Measurements from ENCODE around the gene RER1.

The RER1 gene, protein sequence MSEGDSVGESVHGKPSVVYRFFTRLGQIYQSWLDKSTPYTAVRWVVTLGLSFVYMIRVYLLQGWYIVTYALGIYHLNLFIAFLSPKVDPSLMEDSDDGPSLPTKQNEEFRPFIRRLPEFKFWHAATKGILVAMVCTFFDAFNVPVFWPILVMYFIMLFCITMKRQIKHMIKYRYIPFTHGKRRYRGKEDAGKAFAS

GRCh38 chr1:2391041-2391930 lies at the start of gene RER1, which contains the start of gene MORN1:
Gene RER1 (plus strand): TSS chr1:2391841. CDS start chr1:2395791, 3,950 bp downstream.
Gene MORN1 (minus strand): TSS chr1:2391554. CDS start chr1:2391533, 21 bp downstream.
- peak; percentile 99 for DNase-seq

- no peak for DNase-seq
Observed at GRCh38 chr1:2342384-2343022, 49.1 kb upstream of the RER1 start.

DNA sequence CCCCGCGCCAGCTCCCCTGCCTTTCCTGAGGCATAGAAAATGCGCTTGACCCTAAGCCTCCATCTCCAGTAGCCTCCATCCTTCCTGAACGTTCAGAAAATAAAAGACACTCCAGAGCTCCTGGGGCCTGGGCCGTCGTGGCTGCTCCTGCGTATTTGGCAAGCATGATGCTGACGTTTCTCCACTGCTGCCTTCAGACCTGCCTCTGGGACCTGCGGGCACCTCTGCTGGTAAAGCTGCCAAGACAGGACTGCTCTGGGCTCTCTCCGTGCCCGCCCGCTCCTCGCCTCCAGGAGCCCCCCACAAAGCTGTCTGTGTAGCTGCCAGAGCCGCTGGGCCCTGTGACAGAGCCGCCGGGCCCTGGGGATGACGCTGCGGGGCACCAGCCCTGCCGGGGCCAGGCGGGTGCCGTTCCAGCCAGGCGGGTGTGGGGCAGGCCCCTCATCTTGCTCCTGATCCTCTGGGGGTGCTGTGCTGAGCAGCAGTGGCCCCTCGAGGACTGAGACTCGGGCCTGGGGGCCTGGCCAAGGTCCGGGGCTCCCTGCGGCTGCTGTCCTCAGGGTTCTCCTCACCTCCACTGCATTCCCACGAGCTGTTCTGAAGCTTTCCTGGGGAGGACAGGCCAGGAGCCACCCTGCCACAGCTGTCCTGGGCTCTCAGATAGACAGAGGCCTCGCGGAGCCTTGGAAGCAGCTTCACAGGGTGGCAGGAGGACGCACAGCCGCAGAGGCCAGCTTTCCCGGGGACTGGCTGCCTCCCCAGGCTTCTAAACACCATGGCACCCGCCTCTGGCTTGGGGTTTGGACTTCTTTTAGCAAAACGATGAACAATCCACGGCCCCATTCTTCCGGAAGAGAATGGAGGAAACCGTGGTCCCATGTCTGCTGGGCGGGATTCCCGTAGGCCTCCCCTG lies 48.4 kb upstream of the RER1 start:
- no peak for DNase-seq

DNA sequence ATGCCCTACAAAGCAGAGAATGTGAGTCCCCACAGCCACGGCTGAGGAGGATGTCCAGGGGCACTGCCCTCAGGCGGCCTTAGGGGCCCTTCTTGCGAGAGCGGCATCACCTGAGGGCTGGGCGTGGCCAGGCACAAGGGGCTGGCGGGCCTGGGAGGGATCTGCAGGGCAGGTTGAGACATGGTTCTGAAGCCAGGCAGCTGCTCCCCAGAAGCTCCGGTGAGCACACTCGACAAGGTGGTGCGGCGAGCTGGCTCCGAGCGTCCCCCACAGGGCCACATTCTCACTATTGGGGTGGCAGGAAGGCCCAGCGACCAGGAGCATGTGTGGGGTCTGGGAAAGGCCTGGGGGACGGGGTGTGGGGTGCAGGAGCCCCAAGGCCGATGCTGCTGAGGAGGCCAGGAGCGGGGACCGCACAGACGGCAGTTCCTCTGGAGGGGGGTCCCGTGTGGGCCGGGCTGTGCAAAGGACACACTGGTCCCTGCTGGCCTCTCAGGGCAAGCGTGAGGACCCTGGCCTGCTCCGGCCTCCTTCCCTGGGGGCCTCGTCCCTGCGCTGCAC lies 47.4 kb upstream of the RER1 start:
- DNase-seq: no peak

GRCh38 chr1:2344744-2345296 lies 46.8 kb upstream of the RER1 start:
- DNase-seq: no peak

DNA sequence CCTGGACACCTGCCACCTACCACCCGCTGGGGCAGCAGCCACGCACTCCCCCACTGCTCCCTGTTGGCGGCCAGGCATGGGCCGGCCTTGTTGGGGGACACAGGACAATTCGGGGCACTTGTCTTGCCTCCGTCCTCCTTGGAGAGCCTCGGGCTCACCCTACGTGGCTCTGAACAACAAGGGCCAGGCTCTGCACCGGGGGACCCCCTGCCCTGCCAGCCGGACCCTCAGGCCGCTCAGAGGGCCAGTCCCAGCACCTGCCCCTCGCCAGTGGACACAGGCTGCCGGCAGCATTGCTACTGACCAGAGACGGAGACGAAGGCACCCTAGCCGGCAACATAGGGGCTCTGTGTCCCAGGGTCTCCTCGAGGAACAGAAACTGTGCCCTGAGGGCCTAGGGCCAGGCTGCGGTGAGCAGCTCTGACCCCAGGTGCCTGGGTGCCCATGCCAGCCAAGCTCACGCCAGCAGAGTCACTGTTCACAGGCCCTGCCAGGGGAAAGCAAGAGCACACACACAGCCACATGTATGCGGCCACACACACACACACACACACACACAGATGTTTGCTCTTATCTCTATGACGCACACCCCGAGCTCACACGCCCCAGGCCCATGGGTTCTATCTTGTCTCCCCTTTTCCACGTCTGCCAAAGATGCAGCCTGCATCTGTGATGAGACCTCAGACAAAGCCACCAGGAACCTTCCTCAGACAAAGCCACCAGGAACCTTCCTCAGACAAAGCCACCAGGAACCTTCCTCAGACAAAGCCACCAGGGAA lies 46.2 kb upstream of the RER1 start:
- peak; percentile 72 for DNase-seq

- DNase-seq: no peak
Observed at GRCh38 chr1:2346691-2347408, 44.8 kb upstream of the RER1 start.

- DNase-seq: no peak
Observed at GRCh38 chr1:2347409-2347785, 44.2 kb upstream of the RER1 start.

DNA sequence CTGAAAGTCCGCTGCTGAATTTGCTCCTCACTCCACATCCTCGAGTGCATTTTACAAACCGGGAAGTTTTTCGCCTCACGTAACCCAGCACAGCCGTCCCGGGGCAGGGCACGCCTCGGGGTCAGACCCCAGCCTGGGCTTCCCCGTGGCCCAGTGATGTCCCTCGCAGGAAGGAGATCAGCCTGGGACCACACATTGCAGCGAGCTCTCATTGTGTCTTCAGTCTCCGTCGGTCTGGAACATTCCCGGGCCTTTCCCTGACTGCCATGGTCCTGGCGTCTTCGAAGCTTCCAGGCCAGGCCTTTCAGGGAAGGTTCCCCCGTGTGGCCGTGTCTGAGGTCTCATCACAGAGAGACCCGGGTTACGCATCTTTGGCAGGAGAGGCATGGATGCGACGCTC lies 43.7 kb upstream of the RER1 start:
- DNase-seq: no peak

DNA sequence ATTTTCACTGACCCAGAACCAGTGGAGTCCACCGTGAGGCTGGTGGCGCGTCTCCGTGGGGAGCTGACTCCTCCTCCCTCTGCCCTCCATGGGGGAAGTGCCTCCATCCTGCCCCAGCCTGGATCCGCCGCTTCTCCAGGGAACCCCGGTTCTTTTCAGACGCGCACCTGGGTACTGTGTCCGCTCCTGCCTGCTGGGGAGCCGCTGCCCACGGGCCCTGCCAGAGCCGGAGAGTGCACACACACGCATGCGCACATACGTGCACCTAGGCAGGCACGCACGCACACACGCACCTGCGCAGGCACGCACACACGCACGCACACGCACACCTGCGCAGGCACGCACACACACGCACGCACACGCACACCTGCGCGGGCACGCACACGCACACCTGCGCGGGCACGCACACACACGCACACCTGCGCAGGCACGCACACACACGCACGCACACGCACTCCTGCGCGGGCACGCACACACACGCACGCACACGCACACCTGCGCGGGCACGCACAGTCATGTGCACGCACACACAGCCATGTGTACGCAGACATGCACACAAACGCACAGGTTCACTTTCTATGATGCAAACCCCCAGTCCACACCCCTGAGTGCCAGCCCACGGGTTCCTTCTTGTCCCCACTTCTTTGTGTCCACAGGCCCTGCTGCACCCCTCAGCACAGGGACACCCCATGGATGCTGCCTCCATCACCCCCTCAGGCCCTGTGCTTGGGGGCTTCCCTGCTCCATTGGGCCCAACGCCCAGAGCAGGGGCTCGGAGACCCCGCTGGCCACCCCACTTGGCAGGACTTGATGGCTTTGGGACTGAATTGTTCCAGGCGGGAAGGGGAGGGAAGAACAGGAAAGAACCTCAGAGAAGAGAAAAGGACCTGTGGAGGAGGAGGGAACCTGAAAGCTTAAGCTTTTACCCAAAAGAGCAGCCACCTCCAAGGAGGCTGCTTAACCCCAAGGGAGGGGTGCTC lies 43.0 kb upstream of the RER1 start:
- DNase-seq: no peak

GRCh38 chr1:2349806-2350205 lies 41.8 kb upstream of the RER1 start:
- DNase-seq: no peak

DNA sequence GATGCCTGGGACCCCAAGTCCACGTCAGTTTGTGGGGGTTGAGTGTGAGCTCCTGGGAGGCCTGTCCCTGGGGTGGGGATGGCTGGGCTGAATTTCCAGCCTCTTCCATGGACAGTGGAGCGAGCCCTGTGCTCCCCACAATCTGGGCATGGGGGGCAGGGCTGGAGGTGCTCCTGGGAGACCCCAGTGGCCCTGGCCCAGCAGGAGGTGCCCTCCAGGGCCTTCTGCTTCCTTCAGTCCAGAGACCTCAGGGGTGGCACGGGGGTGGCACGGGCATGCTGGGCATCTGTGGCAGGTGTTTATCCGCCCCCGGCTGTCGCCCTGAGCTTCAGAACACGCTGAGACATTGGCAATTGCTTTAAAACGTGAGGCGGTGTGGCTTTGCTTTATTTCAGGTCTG lies 41.1 kb upstream of the RER1 start:
- DNase-seq: no peak

- DNase-seq: no peak
Observed at GRCh38 chr1:2350911-2351655, 40.6 kb upstream of the RER1 start.

GRCh38 chr1:2351723-2352122 lies 39.9 kb upstream of the RER1 start:
- no peak for DNase-seq

DNA sequence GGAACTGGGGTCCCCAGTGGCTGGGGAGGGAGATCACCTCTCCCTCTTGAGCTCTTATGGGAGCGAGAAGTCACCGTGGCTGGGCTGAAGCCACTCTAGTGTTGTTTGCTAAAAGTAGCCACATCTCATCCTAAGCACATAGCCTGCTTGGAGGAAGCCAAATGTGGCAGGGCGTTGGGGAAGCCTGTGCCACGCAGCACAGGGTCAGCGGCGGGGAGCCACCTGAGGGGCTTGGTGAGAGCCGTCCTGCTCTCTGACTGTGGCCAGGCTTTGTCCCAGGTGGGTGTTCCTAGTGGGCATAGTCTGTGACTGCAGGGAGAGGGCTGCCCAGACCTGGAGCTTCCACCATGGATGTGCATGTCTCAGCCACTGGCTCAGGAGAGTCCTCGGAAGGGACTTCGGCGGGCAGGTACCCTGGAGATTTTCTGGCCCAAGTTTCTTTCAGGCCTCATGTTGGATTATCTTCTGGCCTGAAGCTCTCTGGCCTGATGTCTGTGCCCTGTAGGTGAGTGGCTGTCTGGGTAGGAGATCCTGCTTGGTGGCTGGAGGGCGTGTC lies 39.2 kb upstream of the RER1 start:
- no peak for DNase-seq

DNA sequence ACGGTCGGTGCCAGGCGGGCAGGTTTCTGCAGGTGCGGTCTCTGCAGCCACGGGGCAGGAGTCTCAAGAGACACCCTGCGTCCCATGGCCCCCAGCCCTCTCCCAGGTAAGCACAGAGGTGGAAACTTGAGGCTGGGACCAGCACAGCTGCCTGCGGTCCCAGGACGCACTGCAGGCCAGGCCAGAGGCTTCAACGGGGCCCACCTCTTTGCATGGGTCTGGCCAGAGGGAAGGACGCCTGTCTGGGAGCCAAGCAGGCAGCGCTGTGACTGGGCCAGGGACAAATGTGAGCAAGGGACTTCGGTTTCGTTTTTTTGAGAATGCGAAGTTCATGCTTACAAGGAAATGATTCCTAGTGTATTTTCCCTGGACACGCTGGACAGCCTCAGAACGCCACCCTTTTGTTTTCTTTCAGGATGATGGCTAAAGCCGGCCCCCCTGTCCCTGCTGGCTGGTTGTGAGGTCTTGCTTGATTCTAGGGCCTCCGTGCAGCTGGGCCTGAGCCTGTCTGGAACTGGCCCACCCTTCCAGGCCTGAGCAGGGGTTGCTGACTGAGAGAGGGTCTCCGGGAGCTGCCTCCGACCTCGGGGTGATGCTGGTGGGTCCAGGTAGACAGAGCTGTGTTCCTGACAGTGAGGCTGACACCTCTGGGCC lies 38.6 kb upstream of the RER1 start:
- no peak for DNase-seq

GRCh38 chr1:2353551-2354438 lies 37.8 kb upstream of the RER1 start:
- DNase-seq: no peak

Data from OCI-M1 (cell line).